DMS153 treated with DMSO at 0.1 percent for 48 hours (cell line): ENCODE data around the gene FAM168A.
A peak's percentile ranks its signal among the peaks of the same experiment; 100 is the strongest.

Experiments used
- DNase-seq: peaks from one replicate; lab custom pipeline; 2025; ENCODE audit not compliant: unreplicated experiment; lab: John Stamatoyannopoulos, UW

Gene FAM168A

GRCh38 chr11:73379189-73379880 lies 218.6 kb downstream of the FAM168A start:
- no peak for DNase-seq

- no peak for DNase-seq
These were observed 220.9 kb downstream of the FAM168A start for GRCh38 chr11:73376803-73377629.

- DNase-seq: peak; percentile 64
These were observed 221.6 kb downstream of the FAM168A start, which contains the start of gene RELT for GRCh38 chr11:73376160-73376802. Gene RELT (plus strand): TSS chr11:73376399. CDS start chr11:73389137, 12,738 bp downstream.

GRCh38 chr11:73375830-73376159 lies 222.1 kb downstream of the FAM168A start:
- DNase-seq: no peak

GRCh38 chr11:73374151-73374550 lies 223.8 kb downstream of the FAM168A start:
- peak; percentile 13 for DNase-seq

GRCh38 chr11:73372375-73372993 lies 225.4 kb downstream of the FAM168A start:
- DNase-seq: no peak

- no peak for DNase-seq
These were observed 230.4 kb downstream of the FAM168A start for GRCh38 chr11:73367482-73368024.

- DNase-seq: no peak
These were observed 231.0 kb downstream of the FAM168A start for GRCh38 chr11:73366953-73367352.

- DNase-seq: no peak
These were observed 231.7 kb downstream of the FAM168A start for GRCh38 chr11:73366265-73366610.

- no peak for DNase-seq
These were observed 232.3 kb downstream of the FAM168A start for GRCh38 chr11:73365352-73366264.

GRCh38 chr11:73363147-73363546 lies 234.8 kb downstream of the FAM168A start:
- DNase-seq: no peak

GRCh38 chr11:73361953-73362776 lies 235.7 kb downstream of the FAM168A start:
- DNase-seq: no peak

- no peak for DNase-seq
These were observed 237.1 kb downstream of the FAM168A start for GRCh38 chr11:73360743-73361369.

- DNase-seq: no peak
These were observed 237.8 kb downstream of the FAM168A start for GRCh38 chr11:73359930-73360742.

GRCh38 chr11:73359341-73359740 lies 238.6 kb downstream of the FAM168A start:
- DNase-seq: no peak

GRCh38 chr11:73358071-73358470 lies 239.8 kb downstream of the FAM168A start:
- DNase-seq: no peak

GRCh38 chr11:73356979-73357860 lies 240.7 kb downstream of the FAM168A start:
- no peak for DNase-seq
